Astrocyte (in vitro differentiated cells and primary cell): ENCODE data around the gene FKBP7.

ENCODE experiments used
- CTCF ChIP-seq: IDR thresholded peaks from 2 replicates; pipeline ENCODE4 v1.5.1; 2011; ENCODE audit warnings: low read depth, mild to moderate bottlenecking, inconsistent platforms, low read length, moderate library complexity; ENCODE audit not compliant: insufficient read depth
- EZH2 ChIP-seq: IDR thresholded peaks from 2 replicates; pipeline ENCODE4 v1.6.1; 2012; ENCODE audit warnings: mild to moderate bottlenecking, low read length, inconsistent platforms; ENCODE audit not compliant: insufficient read depth

DNA sequence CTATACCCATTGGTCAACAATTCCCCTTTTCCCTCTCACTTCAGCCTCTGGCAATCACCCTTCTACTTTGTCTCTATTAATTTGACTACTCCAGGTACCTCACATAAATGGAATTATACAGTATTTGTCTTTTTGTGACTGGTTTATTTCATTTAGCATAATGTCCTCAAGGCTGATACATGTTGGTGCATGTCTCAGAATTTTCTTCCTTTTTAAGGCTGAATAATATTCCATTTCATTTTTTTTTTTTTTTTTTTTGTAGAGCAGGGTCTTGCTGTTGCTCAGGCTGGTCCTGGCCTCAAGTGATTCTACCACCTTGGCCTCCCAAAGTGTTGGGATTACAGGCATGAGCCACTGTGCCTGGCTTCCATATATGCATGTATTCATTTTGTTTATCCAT lies 1.9 kb downstream of the FKBP7 start:
- TF ChIP-seq CTCF, result no peak
- TF ChIP-seq EZH2, result no peak
